NCI-H1105 (cell line): ENCODE measurements around the gene CDIPT.

Source experiments
- DNase-seq: peaks from one replicate; lab custom pipeline; 2025; lab: John Stamatoyannopoulos, UW

CDIPT gene

DNA sequence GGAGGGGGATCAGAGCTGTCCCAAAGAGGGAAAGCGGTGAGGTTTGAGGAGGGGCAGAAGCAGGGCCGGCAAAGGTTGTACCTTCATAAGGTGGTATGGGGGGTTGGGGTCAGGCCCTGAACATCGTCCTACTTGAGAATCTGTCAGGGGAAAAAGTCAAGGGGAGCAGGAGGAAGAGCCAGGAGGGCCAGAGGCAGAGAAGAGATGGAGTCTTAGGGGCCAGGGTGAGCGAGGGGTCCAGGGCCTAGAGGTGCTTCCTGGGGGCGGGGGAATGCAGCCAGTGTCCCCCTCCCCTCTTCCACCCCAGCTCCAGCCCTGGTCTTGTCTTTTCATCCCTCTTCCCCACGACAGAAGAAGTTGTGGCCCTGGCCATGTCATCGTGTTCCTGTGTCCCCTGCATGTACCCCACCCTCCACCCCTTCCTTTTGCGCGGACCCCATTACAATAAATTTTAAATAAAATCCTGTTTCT lies 52.3 kb downstream of the CDIPT start:
- no peak for DNase-seq

DNA sequence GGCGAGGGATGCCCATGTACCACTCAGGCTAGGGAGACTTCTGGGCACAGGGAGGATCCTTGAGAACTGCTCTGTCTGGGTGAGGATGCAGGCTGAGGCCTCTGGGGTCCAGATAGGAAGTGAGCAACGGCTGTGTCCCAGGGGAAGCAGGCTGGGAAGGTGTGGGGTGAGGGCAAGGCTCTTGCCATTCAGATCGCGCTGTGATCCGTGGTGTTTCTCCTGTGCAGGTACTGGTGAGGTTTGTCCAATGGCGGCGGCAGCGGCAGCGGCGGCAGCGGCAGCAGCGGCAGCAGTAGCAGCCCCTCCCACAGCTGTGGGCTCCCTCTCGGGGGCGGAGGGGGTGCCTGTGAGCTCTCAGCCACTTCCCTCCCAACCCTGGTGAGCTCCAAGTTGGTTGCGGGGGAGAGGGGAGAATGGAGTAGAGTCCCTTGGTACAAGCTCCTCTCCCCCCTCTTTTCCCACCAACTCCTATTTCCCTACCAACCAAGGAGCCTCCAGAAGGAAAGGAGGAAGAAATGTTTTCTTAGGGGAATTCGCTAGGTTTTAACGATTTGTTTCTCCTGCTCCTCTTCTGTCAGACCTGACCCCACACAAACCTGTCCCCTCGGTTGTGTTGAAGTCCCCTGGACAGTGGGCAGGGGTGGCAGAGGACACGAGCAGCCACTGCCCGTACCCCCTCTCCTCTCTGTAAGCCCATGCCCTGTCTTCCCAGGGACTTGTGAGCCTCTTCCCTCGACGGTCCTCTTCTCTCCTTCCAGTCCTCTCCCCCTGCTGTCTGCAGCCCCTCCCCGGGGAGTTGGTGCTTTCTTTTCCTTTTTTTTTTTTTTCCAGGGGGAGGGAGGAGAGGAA lies 53.0 kb downstream of the CDIPT start:
- DNase-seq = no peak

DNA sequence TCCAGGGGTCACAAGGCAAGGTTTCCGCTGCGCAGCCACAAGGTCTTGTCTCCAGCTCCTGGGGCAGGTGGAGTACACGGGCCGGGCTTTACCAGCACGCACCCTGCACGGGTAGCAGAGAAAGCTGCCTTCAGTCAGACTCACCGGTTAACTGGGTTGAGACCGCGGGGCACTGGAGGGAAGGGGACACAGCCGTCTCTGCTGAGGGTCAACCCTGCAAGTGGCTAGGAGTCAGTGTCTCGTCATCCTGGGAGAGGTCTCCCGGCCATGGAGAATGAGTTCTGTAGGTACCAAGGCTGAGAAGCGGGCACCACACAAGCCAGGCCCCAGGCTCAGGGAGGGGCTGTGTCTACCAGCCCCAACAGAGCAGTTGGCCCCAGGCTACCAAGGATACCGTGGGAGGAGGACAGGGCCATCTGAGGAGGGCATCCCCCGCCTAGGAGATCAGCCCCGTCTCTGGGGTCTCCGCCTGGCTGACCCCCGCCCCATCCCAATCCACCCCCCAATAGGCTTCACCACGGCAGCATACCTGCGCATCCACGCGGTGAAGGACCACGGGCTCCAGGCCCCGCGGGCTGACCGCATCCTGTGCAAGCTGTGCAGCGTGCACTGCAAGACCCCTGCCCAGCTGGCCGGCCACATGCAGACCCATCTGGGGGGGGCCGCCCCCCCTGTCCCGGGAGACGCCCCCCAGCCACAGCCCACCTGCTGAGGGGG lies 53.8 kb downstream of the CDIPT start:
- DNase-seq = no peak
